A549 treated with ZK216348 at 1 μM for 4 hours (cell line): Measurements from ENCODE around the gene JAK1. TPM values are rescaled to one million over a fixed set of nuclear protein-coding genes. Genes with fewer than 3 reads are reported as not detected.

Experiments
- total RNA-seq: library from RNA; stranded (reverse); fragments of 200-300 nt; extraction: Qiagen RNA extraction; gene quantifications from 5 replicates; pipeline ENCODE4 v1.2.3, GENCODE V29; 2022; ENCODE audit warnings: low read depth

Gene JAK1
- total RNA-seq: 133 to 185 TPM (median 179 TPM) in 5 replicates

DNA sequence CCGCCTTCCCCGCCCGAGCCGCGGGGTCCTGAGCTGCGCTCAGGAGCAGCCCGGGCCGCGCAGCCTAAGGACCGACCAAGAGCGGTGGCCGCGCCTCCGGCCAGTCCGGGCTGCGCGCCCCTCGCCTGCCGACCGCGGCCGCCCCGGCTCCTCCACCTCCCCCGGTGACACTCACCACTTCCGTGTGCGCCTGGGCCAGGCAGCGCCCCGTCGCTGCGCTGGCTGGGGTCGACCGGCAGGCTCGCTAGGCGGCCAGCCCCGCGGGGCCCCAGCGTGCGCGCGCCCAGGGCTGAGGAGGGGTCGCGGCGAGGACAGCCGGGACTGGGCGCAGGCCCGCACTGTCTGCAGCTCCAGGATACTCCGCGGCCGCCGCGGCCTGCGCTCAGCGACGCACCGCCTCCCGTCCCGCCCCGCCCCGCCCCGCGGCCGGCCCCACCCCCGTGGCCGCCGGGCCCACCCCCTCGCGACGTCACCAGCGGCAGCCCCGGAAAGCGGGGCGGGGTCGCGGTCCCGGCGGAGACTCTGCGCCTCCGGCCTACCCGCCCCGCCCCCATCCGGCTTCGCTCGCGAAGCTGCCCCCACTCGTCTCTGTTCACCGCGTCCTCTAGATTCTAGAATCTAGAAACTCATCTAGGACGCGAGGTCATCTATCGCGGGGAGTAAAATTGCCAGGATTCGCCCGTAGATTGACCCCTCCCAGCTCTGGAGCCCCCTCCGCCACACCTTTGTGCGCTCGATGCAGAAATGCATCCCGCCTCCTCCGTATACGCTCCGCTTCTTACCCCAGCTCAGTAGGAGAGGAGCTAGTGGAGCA is at the start of gene JAK1:
JAK1 (minus strand) TSS at position 392 of the 814 bp plus-strand sequence. CDS start 80,285 bp downstream, outside the sequence.

Other genes starting within 250 kb of the JAK1 start
- 3.5 to 5.7 TPM (median 5.0 TPM) in 5 replicates for gene RAVER2, start 221.5 kb downstream of the JAK1 start, total RNA-seq
- 21.5 to 29.8 TPM (median 27.1 TPM) in 5 replicates for gene AK4, start 181.7 kb upstream of the JAK1 start, total RNA-seq